Adipose tissue (tissue), 3 donors: ENCODE results near the gene YIF1A. TPM values are rescaled to one million over a fixed set of nuclear protein-coding genes. Genes with fewer than 3 reads are reported as not detected.

Source experiments
- H3K27ac ChIP-seq: one replicate; pipeline ENCODE4 v1.5.1; 2013; ENCODE audit warnings: low read depth, low read length
- WGBS, 3 donors: extraction: QIAGEN DNeasy Blood & Tissue Kit; methylation state at CpG; one replicate each; pipeline ENCODE4 v1.1.7; 2013; 5-methylcytosine and 5-hydroxymethylcytosine counted together
- polyA plus RNA-seq, 3 donors: library from polyadenylated mRNA; stranded (reverse); fragments of 200-250 nt; gene quantifications; one replicate each; pipeline ENCODE4 v1.2.3, GENCODE V29; 2013
- donor health status: healthy with polysubstance abuse.
- donor health status: Bipolar disorder and iron deficiency.
- donor health status: healthy.

Gene YIF1A
- polyA plus RNA-seq, 3 donors: 62.9 to 84.3 (median 78.5) TPM

- no peak overlapping the region for H3K27ac ChIP-seq
- 75 to 86% (median 78%) methylated on average over 3 of the region's 3 CpGs for WGBS, 3 donors
Measured at GRCh38 chr11:66239511-66239910, 49.4 kb downstream of the YIF1A start.

GRCh38 chr11:66238786-66239413 lies 50.0 kb downstream of the YIF1A start:
- 90 to 95% (median 93%) methylated on average over 17 of the region's 17 CpGs for WGBS, 3 donors
- H3K27ac ChIP-seq: no peak overlapping the region

GRCh38 chr11:66237867-66238266 lies 51.1 kb downstream of the YIF1A start:
- no peak overlapping the region for H3K27ac ChIP-seq
- 94 to 99% (median 96%) methylated on average over 6 of the region's 6 CpGs for WGBS, 3 donors

GRCh38 chr11:66235141-66235540 lies 53.8 kb downstream of the YIF1A start:
- no peak overlapping the region for H3K27ac ChIP-seq
- 94 to 95% (median 95%) methylated on average over 11 of the region's 11 CpGs for WGBS, 3 donors

Other genes starting within 250 kb of the YIF1A start
- under 1 TPM in 1 of 3 donors, not detected in 2; 0.64 TPM for gene GAL3ST3, start 240.0 kb downstream of the YIF1A start, polyA plus RNA-seq
- 100 to 1,000 TPM in 1 of 3 donors, 10 to 100 TPM in 2; 95.6 to 110 (median 98.5) TPM for gene SF3B2, start 236.8 kb downstream of the YIF1A start, polyA plus RNA-seq
- 10 to 100 TPM; 16.6 to 29.4 (median 26.5) TPM for gene PACS1, start 218.9 kb downstream of the YIF1A start, polyA plus RNA-seq
- gene KLC2, start 31.4 kb downstream of the YIF1A start, polyA plus RNA-seq: 10 to 100 TPM in 2 of 3 donors, 1 to 10 TPM in 1; 7.1 to 14.4 (median 14.2) TPM
- gene RAB1B, start 20.5 kb downstream of the YIF1A start, polyA plus RNA-seq: 100 to 1,000 TPM in 2 of 3 donors, 10 to 100 TPM in 1; 70.3 to 188 (median 183) TPM
- gene CNIH2, start 11.0 kb downstream of the YIF1A start, polyA plus RNA-seq: 1 to 10 TPM in 1 of 3 donors, under 1 TPM in 1, not detected in 1; 0.16 to 1.3 TPM
- 1 to 10 TPM in 1 of 3 donors, under 1 TPM in 2; 0.22 to 1.3 (median 0.75) TPM for gene TMEM151A, start 2.8 kb upstream of the YIF1A start, polyA plus RNA-seq
- 100 to 1,000 TPM in 1 of 3 donors, 10 to 100 TPM in 2; 22.3 to 327 (median 55.8) TPM for gene CD248, start 27.9 kb upstream of the YIF1A start, polyA plus RNA-seq
- gene RIN1, start 47.3 kb upstream of the YIF1A start, polyA plus RNA-seq: 1 to 10 TPM; 4.8 to 9.0 (median 6.5) TPM
- gene BRMS1, start 56.0 kb upstream of the YIF1A start, polyA plus RNA-seq: 10 to 100 TPM; 33.5 to 40.2 (median 36.4) TPM
- gene B4GAT1, start 58.5 kb upstream of the YIF1A start, polyA plus RNA-seq: 10 to 100 TPM; 12.5 to 19.9 (median 17.9) TPM
- 1 to 10 TPM; 6.7 to 9.4 (median 6.8) TPM for gene SLC29A2, start 82.6 kb upstream of the YIF1A start, polyA plus RNA-seq
- under 1 TPM in 2 of 3 donors, not detected in 1; 0.06 to 0.07 TPM for gene NPAS4, start 131.9 kb upstream of the YIF1A start, polyA plus RNA-seq
- 10 to 100 TPM; 30.2 to 53.6 (median 42.9) TPM for gene MRPL11, start 149.7 kb upstream of the YIF1A start, polyA plus RNA-seq
- 10 to 100 TPM in 1 of 3 donors, 1 to 10 TPM in 2; 3.9 to 10.0 (median 5.8) TPM for gene PELI3, start 177.8 kb upstream of the YIF1A start, polyA plus RNA-seq
- gene DPP3, start 191.3 kb upstream of the YIF1A start, polyA plus RNA-seq: 10 to 100 TPM; 15.1 to 29.0 (median 18.6) TPM
- 10 to 100 TPM; 11.5 to 15.5 (median 12.3) TPM for gene BBS1, start 221.5 kb upstream of the YIF1A start, polyA plus RNA-seq